Neural progenitor cell (in vitro differentiated cells): ENCODE results near the gene AK4.

Source experiments
- EZH2 ChIP-seq: fragments of 200-600 bp; sonication (generic); IDR thresholded peaks from 2 replicates; pipeline ENCODE4 v1.6.1; 2017; ENCODE audit warnings: antibody characterized with exemption, mild to moderate bottlenecking, moderate library complexity
- EZH2phosphoT487 ChIP-seq: fragments of 200-600 bp; sonication (generic); IDR thresholded peaks from 2 replicates; pipeline ENCODE4 v1.6.1; 2017; ENCODE audit warnings: antibody characterized with exemption
- TF ChIP-seq, protein P1 (sequence below): fragments of 200-600 bp; sonication (generic); IDR thresholded peaks from 2 replicates; pipeline ENCODE4 v1.5.1; 2017; ENCODE audit warnings: antibody characterized with exemption, mild to moderate bottlenecking

DNA sequence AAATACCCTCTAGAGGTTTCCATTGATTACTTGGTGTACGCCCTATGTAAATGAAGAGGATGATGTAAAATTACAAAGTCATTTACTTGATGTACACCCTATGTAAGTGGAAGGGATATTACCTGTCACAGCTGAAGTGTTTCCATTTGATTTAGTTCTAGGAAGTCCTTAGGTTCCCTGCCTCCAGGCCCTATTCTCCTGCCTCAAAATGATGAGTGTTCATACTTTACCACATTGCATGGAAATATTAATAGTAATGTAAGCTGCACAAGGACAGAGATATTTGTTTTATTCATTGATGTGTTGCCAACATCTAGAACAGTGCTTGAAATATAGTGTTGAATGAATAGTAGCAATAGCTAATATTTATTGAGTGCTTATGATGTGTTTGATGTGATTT is 9.5 kb upstream of the AK4 start:
- TF ChIP-seq, protein P1, sequence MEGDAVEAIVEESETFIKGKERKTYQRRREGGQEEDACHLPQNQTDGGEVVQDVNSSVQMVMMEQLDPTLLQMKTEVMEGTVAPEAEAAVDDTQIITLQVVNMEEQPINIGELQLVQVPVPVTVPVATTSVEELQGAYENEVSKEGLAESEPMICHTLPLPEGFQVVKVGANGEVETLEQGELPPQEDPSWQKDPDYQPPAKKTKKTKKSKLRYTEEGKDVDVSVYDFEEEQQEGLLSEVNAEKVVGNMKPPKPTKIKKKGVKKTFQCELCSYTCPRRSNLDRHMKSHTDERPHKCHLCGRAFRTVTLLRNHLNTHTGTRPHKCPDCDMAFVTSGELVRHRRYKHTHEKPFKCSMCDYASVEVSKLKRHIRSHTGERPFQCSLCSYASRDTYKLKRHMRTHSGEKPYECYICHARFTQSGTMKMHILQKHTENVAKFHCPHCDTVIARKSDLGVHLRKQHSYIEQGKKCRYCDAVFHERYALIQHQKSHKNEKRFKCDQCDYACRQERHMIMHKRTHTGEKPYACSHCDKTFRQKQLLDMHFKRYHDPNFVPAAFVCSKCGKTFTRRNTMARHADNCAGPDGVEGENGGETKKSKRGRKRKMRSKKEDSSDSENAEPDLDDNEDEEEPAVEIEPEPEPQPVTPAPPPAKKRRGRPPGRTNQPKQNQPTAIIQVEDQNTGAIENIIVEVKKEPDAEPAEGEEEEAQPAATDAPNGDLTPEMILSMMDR: no peak
- TF ChIP-seq EZH2 (no peak), EZH2phosphoT487 (no peak)
